H54 (cell line): ENCODE results near the gene STBD1.

ENCODE experiments used
- DNase-seq: peaks from one replicate; pipeline ENCODE4 v3.0.0; 2011; ENCODE audit warnings: low spot score, mixed read lengths; ENCODE audit not compliant: insufficient read length
- FAIRE-seq: peaks from 3 replicates; lab custom pipeline; 2011; peaks lifted over from hg19 to GRCh38; lab: Jason Lieb, UNC
- POLR2A ChIP-seq: IDR thresholded peaks from 2 replicates; pipeline ENCODE4 v1.6.1; 2011; ENCODE audit warnings: low read depth, mild to moderate bottlenecking, low read length

STBD1 gene

GRCh38 chr4:76301068-76301774, 5.3 kb upstream of the STBD1 start:
- DNase-seq (peak; percentile 32), FAIRE-seq (peak; percentile 53)
- no peak for TF ChIP-seq POLR2A

DNA sequence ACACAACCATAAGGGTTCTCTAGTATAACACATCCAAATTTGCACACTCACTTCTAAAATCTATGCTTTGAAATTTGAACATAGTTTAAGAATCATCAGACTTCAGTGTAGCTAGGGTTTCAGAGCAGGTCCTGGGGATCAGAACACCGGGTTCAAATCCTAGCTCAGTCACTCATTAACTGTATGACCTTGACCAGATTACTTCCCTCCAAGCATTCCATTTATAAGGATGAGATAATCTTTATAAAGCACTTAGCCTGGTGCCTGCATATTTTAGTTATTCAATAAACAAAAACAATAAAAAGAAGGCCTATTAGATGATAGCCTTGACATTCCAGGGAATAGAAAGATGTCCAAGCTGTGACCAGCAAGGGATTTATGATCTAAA, 4.8 kb upstream of the STBD1 start:
- TF ChIP-seq POLR2A: no peak
- DNase-seq: no peak
- no peak for FAIRE-seq

GRCh38 chr4:76302826-76303438, 3.6 kb upstream of the STBD1 start:
- DNase-seq: no peak
- FAIRE-seq: no peak
- no peak for TF ChIP-seq POLR2A

GRCh38 chr4:76305033-76305687, 1.4 kb upstream of the STBD1 start:
- FAIRE-seq (no peak), DNase-seq (no peak)
- no peak for TF ChIP-seq POLR2A

- FAIRE-seq (no peak), DNase-seq (peak; percentile 45)
- TF ChIP-seq POLR2A: no peak
These were observed 538 bp downstream of the STBD1 start for GRCh38 chr4:76306882-76307659.

- FAIRE-seq (no peak), DNase-seq (no peak)
- no peak for TF ChIP-seq POLR2A
These were observed 1.1 kb downstream of the STBD1 start for GRCh38 chr4:76307660-76308014.

- DNase-seq: no peak
- FAIRE-seq: no peak
- no peak for TF ChIP-seq POLR2A
These were observed 2.0 kb downstream of the STBD1 start for GRCh38 chr4:76308548-76308947.

DNA sequence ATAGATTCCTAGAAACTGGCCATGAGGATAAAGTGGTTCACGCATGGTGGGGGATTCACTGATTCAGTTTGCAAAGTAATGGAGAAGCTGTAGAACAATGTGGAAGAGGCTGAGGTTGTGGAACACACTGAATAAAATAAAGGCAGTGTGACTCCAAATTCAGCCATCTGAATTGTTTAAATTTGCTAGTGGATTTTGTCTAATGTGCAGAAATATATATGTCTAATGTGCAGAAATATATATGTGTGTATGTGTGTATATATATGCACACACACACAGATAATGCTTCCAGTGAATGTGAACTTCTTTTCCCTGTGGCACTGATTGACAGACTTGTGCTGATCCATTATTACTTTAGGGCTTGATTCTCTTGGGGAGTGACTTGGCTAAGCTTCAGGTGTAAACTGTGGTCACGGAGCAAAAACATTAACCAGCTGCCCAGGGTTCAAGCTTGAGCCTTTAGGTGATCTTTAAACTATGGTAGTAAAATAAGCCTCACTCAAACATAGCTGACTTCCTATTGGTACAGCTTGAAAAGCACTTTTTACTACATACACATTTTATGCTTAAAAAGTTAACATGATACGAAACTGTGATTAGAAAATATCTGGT, 3.5 kb downstream of the STBD1 start:
- DNase-seq (no peak), FAIRE-seq (no peak)
- no peak for TF ChIP-seq POLR2A

- DNase-seq: no peak
- TF ChIP-seq POLR2A: no peak
- FAIRE-seq: no peak
These were observed 4.2 kb downstream of the STBD1 start for GRCh38 chr4:76310683-76311082.

- no peak for FAIRE-seq
- no peak for DNase-seq
- no peak for TF ChIP-seq POLR2A
These were observed 5.4 kb downstream of the STBD1 start for GRCh38 chr4:76311896-76312331.

DNA sequence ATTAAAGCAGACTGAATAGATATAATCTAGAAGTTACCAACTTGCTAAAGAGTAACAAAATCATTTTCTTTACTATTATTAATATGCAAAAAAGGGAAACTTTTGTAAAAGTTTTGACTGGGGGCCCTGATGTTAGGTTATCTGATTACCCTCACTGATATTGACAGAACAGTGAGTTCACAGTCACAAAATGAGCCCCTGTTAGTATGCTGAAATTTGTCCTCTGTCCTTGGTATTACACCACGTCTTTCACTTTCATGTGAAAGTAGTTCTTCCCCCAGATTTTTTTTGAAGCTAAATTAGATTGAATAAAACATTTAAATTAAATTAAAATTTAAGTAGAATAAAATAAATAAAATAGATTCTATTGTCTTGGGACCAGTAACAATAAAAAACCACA, 5.9 kb downstream of the STBD1 start:
- no peak for FAIRE-seq
- no peak for TF ChIP-seq POLR2A
- DNase-seq: no peak

DNA sequence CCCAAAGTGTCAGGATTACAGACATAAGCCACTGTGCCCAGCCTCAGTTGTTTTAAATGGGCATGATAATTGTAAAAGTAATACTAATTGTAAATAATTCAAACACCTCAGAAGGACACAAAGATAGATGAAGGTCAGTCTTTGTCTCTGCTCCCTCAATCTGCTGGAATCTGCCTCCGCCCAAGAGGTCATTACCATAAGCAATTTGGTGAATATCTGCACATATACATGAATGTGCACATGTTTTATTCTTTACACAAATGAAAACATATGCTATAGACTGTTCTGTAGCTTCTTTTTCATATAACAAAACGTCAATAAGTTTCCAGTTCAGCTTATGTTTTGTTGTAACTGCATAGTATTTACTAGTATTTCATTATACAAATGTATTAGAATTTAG, 7.0 kb downstream of the STBD1 start:
- no peak for TF ChIP-seq POLR2A
- no peak for DNase-seq
- FAIRE-seq: no peak

DNA sequence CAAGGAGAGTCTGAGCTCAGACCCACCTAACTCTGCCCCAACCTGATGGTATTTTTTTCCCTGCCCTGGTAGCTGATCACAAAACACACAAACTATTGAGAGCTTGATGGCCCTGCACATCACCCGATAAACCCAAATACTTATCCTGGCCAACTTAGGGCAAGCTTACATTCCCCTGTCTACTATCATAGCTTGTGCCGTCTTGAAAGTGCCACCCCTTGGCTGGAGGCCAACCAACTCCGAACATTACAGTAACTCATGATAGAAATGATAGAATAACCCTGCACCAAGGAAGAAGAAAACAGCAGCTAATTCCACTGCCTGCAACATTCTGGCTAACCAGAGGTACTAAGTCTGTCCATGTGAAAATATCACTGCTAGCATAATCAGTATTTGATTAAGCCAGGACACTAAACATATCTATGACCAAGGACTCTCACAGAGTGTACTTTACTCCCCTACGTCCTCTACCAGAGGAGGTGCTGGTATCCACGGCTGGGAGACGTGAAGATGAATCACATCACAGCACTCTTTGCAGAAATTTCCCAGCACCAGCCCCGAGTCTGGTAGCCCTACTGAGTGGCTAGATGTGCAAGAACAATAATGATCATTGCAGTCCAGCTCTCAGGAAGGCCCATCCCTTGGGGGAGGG, 8.9 kb downstream of the STBD1 start:
- no peak for TF ChIP-seq POLR2A
- FAIRE-seq: no peak
- no peak for DNase-seq
